HG03097 (cell line): ENCODE data around the gene PLPPR2.
"Not testable (repeated sequence)": the region's sequence is repeated elsewhere in the genome, so short reads cannot be mapped to it uniquely, and the experiment has no call there.

Source experiments
- ATAC-seq: cut with Tn5 transposase; IDR thresholded peaks from one replicate; pipeline ENCODE4 v1.9.1; 2021; ENCODE audit not compliant: unreplicated experiment, low FRiP score

The PLPPR2 gene

GRCh38 chr19:11367528-11367927, 12.3 kb downstream of the PLPPR2 start:
- ATAC-seq: no peak

- ATAC-seq: no peak
These were observed 15.5 kb downstream of the PLPPR2 start for GRCh38 chr19:11370744-11371143.

GRCh38 chr19:11373166-11373884, 18.1 kb downstream of the PLPPR2 start:
- ATAC-seq: no peak

GRCh38 chr19:11373885-11374432, 18.7 kb downstream of the PLPPR2 start:
- no peak for ATAC-seq

GRCh38 chr19:11374433-11375142, 19.4 kb downstream of the PLPPR2 start, which contains the start of gene SWSAP1:
TSS of gene SWSAP1 (plus strand) at chr19:11374666. CDS start at chr19:11374681, 15 bp downstream.
- peak; percentile 86 for ATAC-seq

GRCh38 chr19:11375143-11375948, 20.1 kb downstream of the PLPPR2 start:
- ATAC-seq: no peak

GRCh38 chr19:11377237-11377636, 22.0 kb downstream of the PLPPR2 start:
- ATAC-seq: no peak

- no peak for ATAC-seq
These were observed 22.5 kb downstream of the PLPPR2 start for GRCh38 chr19:11377756-11378155.

GRCh38 chr19:11378319-11379189, 23.3 kb downstream of the PLPPR2 start:
- ATAC-seq: no peak

GRCh38 chr19:11379269-11379845, 24.1 kb downstream of the PLPPR2 start:
- ATAC-seq: not testable (repeated sequence)

- ATAC-seq: no peak
These were observed 24.7 kb downstream of the PLPPR2 start for GRCh38 chr19:11379857-11380350.

GRCh38 chr19:11380653-11381537, 25.7 kb downstream of the PLPPR2 start:
- ATAC-seq: peak; percentile 75

- ATAC-seq: no peak
These were observed 27.9 kb downstream of the PLPPR2 start for GRCh38 chr19:11382898-11383705.

GRCh38 chr19:11383706-11384048, 28.4 kb downstream of the PLPPR2 start:
- no peak for ATAC-seq

- ATAC-seq: no peak
These were observed 29.5 kb downstream of the PLPPR2 start for GRCh38 chr19:11384778-11385129.

GRCh38 chr19:11387162-11388034, 32.2 kb downstream of the PLPPR2 start:
- no peak for ATAC-seq

GRCh38 chr19:11390359-11390758, 35.1 kb downstream of the PLPPR2 start:
- no peak for ATAC-seq
